Stimulated activated CD8-positive, alpha-beta memory T cell treated with anti-CD3 and anti-CD28 coated beads, Interleukin-4, amount 100 ng/mL, for 1 hour (primary cell): ENCODE measurements around the gene HAL.
"Not testable (repeated sequence)": the region's sequence is repeated elsewhere in the genome, so short reads cannot be mapped to it uniquely, and the experiment has no call there.

Experiments
- DNase-seq, 2 donors: peaks; one replicate each; pipeline ENCODE4 v3.0.0-alpha.2; 2020; ENCODE audit warnings: low read depth in 2 of 2, low spot score in 1 of 2

Gene HAL

DNA sequence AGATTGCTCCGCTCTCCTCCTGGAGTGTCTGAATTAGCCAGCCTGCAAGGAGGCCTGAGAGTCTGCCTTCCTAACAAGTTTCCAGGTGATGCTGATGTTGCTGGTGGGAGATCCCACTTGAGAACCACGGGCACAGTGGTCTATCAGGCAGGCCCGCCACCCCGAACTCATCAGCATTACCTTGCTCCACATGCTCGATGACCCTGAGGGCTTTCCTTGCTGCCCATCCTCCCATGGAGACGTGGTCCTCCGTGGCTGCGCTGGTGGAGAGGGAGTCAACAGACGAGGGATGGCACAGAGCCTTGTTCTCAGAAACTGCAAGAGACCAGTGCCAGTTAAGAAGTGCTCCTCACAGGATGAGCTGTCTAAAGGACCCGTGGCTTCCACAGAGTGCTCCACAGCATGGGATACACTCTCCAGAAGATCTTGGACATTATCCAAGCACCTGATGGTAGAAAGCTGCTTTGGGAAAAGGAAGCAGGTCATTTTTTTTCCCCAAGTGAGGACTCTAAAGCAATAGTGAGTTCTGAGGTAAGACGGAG lies 18.3 kb downstream of the HAL start:
- DNase-seq = no peak

DNA sequence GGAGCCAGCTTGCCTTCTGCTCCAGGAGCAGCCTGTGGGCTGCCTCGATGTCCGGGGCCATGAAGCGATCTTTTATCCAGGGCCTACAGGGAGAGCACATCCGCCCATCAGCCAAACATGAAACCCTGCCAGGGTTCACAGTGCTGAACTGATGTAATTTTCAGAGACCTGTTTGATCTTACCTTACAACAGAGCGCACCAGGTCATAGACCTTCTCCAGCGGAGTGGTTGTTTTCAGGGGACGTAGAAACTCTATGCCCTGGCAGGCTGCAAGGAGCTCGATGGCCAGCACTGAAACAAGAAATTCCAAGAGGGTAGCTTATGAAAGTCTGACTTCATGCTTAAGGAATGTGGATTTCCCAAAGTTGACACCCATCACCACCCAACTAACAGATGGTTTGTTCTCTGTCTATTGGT lies 19.7 kb downstream of the HAL start:
- no peak for DNase-seq

DNA sequence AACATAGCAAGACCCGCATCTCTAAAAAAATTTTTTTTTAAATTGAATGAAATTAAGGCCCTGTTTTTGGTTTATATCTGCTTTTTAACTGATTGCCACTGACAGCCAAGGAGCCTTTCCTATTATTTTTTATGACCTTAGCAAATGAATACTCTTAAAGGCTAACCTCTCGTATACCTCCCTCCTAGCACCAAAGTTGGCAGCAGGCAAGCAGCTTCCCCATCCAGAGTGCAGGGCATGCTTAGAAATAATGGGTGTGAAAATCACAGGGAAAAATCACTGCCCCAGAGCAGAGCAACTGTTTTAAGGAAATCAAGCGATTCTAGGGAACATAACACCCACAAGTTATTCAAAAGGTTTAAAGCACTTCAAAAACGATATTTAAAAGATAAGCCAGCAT lies 20.7 kb downstream of the HAL start:
- no peak for DNase-seq

DNA sequence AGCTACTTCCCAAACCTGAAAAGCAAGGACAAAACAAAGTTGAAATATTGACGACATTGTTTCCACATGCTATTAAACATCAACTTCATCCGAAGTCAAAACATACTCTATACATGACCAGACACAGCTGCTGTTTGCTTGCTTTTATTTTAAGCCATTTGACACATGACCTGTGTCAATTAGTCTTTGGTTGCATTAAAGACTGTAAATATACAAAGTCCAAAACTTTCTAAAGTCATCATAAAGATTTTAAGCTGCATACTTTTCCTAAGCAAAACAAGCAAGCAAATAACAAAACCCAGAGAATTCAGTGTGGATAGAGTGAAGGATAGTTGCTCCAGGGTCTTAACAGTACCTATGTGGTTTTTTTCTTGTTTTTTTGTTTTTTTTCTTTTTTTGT lies 21.8 kb downstream of the HAL start:
- no peak for DNase-seq

DNA sequence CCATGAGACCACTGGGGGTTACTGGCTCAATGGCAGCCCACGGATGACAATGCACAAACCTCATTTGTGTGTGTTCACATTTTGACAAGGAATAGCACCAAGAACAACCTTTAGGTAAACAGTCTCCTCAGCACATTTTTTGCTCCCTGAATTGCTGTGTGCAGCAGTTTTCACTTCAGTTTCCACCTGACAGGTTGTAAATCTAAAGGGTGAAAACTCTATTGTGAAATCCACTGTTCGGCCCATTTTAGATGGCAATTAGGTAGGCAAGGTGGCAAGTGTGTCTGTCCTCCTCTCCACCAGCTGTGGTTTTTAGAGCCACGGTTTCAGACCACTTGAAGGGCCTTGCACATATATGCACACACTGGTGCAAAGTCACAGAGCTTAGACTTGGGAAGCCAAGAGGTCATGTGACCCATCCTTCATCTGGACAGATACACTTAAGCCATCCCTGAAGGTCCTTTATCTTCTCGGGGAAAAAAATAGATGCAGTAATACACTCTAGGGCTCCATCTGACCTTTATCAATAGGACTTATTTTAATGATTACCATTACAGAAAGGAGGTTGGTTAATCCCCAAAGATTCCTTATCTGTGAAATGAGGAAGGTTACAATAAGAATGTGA lies 23.2 kb downstream of the HAL start:
- DNase-seq = no peak

DNA sequence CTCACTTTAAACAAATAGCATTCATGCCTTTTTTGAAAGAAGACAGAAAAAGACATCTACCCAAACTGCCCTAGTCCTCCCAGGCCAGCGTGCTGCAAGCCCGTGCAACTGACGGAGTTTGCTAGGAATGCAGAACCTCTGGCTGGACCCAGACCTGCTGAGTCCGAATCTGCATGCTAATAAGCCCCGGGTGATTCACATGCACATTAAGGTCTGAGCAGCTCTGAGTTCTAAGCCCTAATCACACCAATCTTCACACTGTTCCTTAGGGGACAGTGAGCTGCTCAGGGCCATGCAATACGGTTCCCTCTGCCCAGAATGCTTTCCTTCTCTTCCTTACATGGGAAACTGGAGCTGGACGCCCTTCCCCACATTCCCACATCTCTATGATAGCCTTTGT lies 25.2 kb downstream of the HAL start:
- no peak for DNase-seq

DNA sequence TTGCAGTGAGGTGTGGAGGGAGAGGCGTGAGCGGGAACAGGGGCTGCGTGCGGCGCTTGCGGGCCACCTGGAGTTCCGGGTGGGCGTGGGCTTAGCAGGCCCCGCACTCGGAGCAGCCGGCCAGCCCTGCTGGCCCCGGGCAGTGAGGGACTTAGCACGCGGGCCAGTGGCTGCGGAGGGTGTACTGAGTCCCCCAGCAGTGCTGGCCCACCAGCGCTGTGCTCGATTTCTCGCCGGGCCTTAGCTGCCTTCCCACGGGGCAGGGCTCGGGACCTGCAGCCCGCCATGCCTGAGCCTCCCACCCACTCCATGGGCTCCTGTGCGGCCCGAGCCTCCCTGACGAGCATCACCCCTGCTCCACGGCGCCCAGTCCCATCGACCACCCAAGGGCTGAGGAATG lies 27.0 kb downstream of the HAL start:
- not testable (repeated sequence) for DNase-seq

DNA sequence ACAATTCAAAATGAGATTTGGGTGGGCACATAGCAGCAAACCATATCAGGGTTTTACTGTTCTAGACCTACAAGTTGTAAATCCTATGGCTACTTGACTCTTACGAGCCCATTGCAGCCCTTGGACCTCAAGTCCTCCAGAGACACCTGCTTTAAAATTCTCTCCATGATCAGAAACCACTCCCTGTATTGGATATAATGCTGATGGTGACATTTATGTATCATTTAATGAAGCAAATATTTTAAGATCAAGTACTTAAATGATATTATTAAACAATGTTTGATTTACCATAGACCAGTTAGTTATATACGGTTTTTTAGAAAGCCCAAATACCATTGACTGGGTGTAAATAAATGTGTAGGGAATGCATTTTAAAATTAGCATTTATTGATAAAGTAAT lies 28.8 kb downstream of the HAL start:
- DNase-seq = no peak

DNA sequence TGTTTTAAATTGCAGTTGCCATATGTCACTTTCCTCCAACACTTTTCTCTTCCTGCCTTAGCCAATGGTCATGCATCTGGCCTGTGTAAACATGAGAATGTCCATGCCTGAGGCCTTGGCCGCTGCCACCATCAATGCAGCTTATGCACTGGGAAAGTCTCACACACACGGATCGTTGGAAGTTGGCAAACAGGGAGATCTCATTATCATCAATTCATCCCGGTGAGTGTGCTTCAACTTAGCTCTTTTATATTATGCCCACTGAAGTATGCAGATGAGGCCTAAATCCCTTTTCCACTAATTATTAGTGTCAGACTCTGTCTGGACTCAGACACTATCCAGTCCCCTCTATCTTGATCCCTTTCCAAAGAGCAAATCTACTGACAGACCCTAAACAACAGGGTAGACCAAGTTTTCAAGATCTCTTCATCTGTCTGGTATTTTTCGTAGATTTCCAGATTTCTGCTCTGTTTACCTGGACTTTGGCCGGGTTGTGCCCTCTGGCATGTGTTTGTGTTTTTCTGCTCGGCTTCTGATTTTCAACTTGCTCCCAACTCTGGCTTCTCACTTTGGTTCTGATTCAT lies 29.8 kb downstream of the HAL start:
- DNase-seq = no peak

DNA sequence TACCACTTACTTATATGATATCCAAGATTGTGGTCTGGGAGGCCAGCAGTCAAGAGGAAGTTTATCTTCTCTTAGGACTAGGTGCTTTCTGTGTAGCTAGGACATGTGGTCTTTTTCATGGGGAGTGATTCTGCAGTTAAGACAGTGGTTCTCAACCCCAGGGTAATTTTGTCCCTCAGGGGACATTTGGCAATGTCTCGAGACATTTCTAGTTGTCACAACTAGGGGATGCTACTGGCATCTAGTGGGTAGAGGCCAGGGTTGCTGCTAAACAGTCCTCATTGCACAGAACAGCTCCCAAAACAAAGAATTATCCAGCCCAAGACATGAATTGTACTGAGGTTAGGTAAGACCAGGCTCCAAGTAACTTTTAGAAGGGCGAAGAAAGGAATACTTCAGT lies 33.0 kb downstream of the HAL start:
- no peak for DNase-seq

DNA sequence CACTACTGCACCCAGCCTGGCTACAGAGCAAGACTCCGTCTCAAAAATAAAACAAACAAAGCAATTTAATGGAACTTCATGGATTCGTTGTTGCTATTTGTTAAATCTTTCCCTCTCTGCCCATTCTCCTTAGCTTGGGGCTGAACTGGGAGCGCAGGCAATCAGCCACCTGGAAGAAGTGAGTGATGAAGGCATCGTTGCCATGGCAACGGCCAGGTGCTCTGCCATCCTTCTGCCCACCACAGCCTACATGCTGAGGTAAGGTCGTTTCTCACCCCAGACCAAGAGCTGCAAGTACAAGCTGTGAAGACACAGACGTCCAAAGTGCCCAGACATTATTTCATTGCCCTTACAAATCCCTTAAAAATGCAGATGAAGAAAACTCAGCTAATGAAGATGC lies 33.9 kb downstream of the HAL start:
- no peak for DNase-seq

DNA sequence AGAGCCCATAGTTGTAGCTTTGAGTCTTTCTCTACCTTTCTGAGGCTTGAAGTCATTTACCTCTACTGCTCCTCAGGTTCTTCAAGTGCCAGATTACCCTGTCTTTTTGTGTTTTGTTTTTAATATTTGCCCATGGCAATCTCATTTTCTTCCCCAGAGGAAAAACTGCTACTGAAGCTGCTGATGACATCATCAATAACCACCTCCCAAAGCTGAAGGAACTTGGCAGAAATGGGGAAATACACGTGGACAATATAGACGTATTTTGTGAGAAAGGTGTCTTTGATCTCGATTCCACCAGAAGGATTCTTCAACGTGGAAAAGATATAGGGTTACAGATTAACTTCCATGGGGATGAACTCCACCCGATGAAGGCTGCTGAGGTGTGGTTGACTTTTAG lies 35.9 kb downstream of the HAL start:
- no peak for DNase-seq

DNA sequence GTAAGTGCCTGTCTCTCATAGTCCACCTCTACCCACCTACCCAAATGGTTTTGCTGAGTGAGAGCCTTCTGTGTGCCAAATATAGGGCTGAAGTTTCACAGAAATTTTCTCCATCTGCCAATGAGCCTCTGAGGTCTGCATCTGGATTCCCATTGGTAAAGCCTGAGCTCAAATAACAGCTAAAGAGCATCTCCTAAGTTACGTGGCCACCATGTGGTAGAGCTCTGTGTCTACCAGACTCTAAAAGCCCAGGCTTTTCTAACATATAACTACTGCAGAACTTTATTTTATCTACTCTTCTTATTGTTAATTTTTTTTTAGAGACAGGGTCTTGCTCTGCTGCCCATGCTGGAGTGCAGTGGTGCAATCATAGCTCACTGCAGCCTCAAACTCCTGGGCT lies 37.0 kb downstream of the HAL start:
- DNase-seq = no peak

DNA sequence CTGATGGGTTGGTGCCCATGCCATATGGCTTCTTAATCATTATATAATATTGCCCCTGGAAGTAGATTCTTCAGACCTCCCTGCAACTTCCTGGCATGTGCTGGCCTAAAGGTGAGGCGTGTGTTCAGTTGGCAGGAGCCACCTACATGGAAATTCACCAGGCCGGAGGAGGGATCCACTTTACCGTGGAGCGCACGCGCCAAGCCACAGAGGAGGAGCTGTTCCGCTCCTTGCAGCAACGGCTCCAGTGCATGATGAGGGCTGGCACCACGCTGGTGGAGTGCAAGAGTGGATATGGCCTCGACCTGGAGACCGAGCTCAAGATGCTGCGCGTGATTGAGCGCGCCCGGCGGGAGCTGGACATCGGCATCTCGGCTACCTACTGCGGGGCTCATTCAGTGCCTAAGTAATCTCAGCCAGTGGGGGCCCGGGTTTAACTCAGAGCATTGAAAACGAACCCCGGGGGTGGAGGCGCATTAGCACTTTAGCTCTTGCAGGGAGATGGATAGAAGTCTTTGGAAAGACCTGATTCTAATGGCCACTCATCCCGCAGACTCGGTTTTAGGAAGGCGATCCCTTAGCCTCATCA lies 39.5 kb downstream of the HAL start:
- no peak for DNase-seq

DNA sequence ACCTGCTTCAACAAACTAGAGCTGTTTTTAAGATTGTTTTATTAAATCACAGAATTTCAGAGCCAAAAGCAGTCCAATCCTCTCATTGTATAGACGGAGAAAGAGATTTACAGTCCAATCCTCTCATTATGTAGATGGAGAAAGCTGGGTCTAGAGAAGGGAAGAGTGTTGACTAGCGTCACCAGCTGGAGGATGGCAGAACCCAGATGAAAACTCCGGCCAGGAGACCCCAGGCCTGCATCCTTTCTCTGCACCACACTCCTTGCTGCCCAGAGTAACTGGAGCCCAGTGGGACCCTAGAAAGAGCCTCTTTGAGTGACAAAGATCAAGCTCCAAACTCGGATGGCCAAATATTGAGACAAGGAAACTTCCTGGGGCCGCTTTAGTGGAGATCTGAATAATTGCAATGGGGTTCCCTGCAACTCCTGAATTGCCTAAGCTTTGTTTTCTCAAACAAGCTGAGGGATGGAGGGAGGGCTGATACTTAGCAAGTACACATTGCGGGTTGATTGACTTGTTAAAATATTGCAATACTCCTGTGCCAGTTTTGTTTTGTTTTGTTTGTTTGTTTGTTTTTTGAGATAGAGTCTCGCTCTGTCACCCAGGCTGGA lies 40.5 kb downstream of the HAL start:
- no peak for DNase-seq

DNA sequence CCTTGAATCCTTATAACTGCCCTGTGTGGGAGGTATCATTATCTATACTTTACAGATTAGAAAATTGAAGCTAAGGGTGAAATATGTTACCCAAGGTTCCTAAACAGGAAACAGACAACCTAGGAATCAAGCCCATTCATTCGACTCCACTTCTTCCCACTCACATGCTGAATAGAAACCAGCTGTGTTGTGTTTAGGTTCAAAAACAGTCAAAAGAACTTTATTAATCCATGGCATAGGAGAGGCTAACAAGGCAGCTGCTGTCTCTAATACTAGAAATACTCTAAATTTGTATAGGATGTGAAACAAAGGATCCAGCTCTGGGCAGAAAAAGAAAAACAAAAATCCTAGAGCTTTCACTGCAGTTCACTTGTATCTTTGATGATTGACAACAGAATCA lies 43.1 kb downstream of the HAL start:
- DNase-seq = no peak

DNA sequence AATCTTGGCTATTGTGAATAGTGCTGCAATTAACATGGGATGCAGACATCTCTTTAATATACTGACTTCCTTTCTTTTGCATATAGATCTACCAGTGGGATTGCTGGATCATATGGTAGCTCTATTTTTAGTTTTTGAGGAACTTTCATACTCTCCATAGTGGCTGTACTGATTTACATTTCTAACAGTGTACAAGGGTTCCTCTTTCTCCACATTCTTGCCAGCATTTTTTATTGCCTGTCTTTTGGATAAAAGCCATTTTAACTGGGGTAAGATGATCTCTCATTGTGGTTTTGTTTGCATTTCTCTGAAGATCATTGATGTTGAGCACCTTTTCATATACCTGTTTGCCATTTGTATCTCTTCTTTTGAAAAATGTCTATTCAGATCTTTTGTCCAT lies 44.6 kb downstream of the HAL start:
- DNase-seq = no peak

DNA sequence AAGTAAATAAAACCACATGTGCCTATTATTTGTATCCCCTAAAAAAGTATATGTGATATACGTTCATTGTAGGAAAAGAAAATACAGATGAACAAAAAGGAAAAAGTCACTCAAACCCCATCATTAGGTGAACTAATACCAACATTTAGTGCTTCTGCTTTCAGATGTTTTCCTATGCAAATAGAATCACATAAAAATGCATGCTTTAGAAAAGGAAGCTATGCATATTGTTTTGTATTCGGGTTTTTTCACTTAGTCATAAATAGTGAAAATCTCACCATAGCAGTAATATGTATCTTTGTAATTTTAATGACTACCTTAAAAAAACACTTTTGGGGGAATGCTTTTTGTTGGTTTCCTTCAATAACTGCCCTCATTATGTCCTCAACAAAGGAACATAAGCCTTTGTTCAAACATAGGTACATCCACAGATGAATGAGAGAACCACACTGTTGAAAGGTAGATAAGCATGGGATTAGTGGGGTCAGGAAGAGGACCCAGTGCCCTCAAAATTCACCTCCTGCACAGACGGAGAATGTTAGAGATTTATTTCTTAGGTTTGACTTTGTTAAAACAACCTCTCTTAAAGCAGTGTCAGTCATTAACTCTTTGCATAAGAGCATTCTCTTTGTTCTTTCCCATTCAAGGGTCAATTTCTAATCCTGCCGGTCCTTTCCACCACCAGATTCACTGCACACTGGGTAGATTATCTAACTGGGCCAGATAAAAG lies 46.5 kb downstream of the HAL start:
- no peak for DNase-seq

DNA sequence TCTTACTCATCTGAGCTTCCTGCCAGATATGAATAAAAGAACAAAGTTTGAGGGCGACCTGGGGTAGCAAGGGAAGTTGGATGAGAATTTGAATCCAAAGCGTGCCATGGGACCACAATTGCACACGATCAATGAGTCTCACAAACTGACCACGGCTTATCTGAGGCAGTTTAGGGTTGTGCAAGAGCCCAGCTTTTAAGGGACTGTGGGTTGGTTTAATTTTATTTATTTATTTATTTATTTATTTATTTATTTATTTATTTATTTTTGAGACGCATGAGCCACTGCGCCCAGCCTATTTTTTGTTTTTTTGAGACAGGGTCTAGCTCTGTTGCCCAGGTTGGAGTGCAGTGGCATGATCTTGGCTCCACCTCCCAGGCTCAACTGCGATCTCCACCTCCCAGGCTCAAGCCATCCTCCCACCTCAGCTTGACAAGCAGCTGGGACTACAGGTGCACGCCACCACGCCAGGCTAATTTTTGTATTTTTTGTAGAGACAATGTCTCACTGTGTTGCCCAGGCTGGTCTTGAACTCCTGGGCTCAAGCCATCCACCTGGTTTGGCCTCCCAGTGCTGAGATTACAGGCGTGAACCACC lies 51.9 kb downstream of the HAL start:
- no peak for DNase-seq

DNA sequence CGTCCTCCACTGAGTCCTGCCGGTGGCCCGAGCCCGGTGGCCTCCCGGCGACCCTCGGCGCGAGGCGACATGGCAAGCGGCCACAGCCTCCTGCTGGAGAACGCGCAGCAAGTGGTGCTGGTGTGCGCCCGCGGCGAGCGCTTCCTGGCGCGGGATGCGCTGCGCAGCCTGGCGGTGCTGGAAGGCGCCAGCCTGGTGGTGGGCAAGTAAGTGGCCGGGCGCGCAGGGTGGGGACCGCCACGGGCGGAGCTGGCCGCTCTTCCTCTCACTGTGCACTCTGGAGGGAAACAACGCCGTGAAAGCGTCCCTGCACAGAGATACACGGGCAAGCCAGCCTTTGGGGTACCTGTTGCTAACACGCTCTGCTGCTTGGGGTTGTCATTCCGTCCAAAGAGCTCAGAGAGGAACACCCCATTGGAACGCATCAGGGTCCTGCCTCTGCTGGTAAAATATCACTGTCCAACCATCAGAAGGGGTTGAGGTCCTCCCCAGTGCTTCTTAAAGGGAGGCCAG lies 52.8 kb downstream of the HAL start, which contains the start of gene AMDHD1:
Gene AMDHD1, plus strand, starts transcription at position 2 of the 513 bp plus-strand sequence. Its CDS starts 68 bp downstream, at position 70.
- peak in 1 of 2 donors; percentile 24 for DNase-seq
